HG03025 (cell line): ENCODE measurements around the gene B4GALT1.
"Not testable (repeated sequence)": the region's sequence is repeated elsewhere in the genome, so short reads cannot be mapped to it uniquely, and the experiment has no call there.

Source experiments
- ATAC-seq: cut with Tn5 transposase; IDR thresholded peaks from one replicate; pipeline ENCODE4 v1.9.1; 2021; ENCODE audit warnings: mild to moderate bottlenecking, moderate library complexity; ENCODE audit not compliant: unreplicated experiment, low FRiP score

The B4GALT1 gene

GRCh38 chr9:33185406-33185805, 18.3 kb upstream of the B4GALT1 start:
- ATAC-seq, result no peak

GRCh38 chr9:33184963-33185362, 17.8 kb upstream of the B4GALT1 start:
- no peak for ATAC-seq

GRCh38 chr9:33182519-33182918, 15.4 kb upstream of the B4GALT1 start:
- no peak for ATAC-seq

- no peak for ATAC-seq
Observed at GRCh38 chr9:33180526-33181184, 13.5 kb upstream of the B4GALT1 start.

GRCh38 chr9:33178972-33179697, 12.0 kb upstream of the B4GALT1 start:
- no peak for ATAC-seq

GRCh38 chr9:33177639-33178038, 10.5 kb upstream of the B4GALT1 start:
- no peak for ATAC-seq

GRCh38 chr9:33177086-33177485, 9.9 kb upstream of the B4GALT1 start:
- no peak for ATAC-seq

- no peak for ATAC-seq
Observed at GRCh38 chr9:33175649-33176325, 8.7 kb upstream of the B4GALT1 start.

- no peak for ATAC-seq
Observed at GRCh38 chr9:33172256-33173238, 5.4 kb upstream of the B4GALT1 start.

- ATAC-seq, result no peak
Observed at GRCh38 chr9:33170464-33171415, 3.6 kb upstream of the B4GALT1 start.

GRCh38 chr9:33168941-33169544, 1.9 kb upstream of the B4GALT1 start:
- ATAC-seq, result no peak

GRCh38 chr9:33167972-33168461, 881 bp upstream of the B4GALT1 start:
- ATAC-seq, result no peak

- peak; percentile 5 for ATAC-seq
Observed at GRCh38 chr9:33166231-33167083, 679 bp downstream of the B4GALT1 start.

GRCh38 chr9:33165263-33166151, 1.6 kb downstream of the B4GALT1 start:
- ATAC-seq, result no peak

- not testable (repeated sequence) for ATAC-seq
Observed at GRCh38 chr9:33164921-33165262, 2.2 kb downstream of the B4GALT1 start.

- ATAC-seq, result peak; percentile 23
Observed at GRCh38 chr9:33164138-33164809, 2.9 kb downstream of the B4GALT1 start.
